Liver (tissue), 3 donors: ENCODE measurements around the gene THRB.

Experiments
- CTCF ChIP-seq: fragments of 150-350 bp; IDR thresholded peaks from 2 replicates; pipeline ENCODE4 v1.5.1; 2017; ENCODE audit warnings: improper control_type of control experiment, low read depth, low read length; ENCODE audit not compliant: missing input control
- JUND ChIP-seq, 2 donors: IDR thresholded peaks; 2 replicates each; pipeline ENCODE4 v1.6.1; 2016; ENCODE audit warnings: antibody characterized with exemption in 2 of 2
- RXRA ChIP-seq, 2 donors: IDR thresholded peaks; 2 replicates each; pipeline ENCODE4 v1.6.1; 2017 to 2018; ENCODE audit warnings: antibody characterized with exemption in 2 of 2, mild to moderate bottlenecking in 1 of 2
- YY1 ChIP-seq: IDR thresholded peaks from 2 replicates; pipeline ENCODE4 v1.6.1; 2016; ENCODE audit warnings: antibody characterized with exemption, mild to moderate bottlenecking
- ZBTB33 ChIP-seq: IDR thresholded peaks from 2 replicates; pipeline ENCODE4 v1.6.1; 2016; ENCODE audit warnings: antibody characterized with exemption
- TF ChIP-seq, protein P1 (sequence below): IDR thresholded peaks from 2 replicates; pipeline ENCODE4 v1.6.1; 2016; ENCODE audit warnings: antibody characterized with exemption, mild to moderate bottlenecking
- donor health status: healthy.
- donor health status: healthy.

- TF ChIP-seq YY1 (no peak), RXRA (IDR thresholded peaks at IDR 0.05) (no peak), CTCF (no peak), JUND (IDR thresholded peaks at IDR 0.05) (no peak), ZBTB33 (no peak)
- TF ChIP-seq, protein P1, sequence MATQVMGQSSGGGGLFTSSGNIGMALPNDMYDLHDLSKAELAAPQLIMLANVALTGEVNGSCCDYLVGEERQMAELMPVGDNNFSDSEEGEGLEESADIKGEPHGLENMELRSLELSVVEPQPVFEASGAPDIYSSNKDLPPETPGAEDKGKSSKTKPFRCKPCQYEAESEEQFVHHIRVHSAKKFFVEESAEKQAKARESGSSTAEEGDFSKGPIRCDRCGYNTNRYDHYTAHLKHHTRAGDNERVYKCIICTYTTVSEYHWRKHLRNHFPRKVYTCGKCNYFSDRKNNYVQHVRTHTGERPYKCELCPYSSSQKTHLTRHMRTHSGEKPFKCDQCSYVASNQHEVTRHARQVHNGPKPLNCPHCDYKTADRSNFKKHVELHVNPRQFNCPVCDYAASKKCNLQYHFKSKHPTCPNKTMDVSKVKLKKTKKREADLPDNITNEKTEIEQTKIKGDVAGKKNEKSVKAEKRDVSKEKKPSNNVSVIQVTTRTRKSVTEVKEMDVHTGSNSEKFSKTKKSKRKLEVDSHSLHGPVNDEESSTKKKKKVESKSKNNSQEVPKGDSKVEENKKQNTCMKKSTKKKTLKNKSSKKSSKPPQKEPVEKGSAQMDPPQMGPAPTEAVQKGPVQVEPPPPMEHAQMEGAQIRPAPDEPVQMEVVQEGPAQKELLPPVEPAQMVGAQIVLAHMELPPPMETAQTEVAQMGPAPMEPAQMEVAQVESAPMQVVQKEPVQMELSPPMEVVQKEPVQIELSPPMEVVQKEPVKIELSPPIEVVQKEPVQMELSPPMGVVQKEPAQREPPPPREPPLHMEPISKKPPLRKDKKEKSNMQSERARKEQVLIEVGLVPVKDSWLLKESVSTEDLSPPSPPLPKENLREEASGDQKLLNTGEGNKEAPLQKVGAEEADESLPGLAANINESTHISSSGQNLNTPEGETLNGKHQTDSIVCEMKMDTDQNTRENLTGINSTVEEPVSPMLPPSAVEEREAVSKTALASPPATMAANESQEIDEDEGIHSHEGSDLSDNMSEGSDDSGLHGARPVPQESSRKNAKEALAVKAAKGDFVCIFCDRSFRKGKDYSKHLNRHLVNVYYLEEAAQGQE, result no peak
Observed at GRCh38 chr3:24500806-24501205, 6.2 kb upstream of the THRB start.
